HCT116 (cell line): ENCODE data around the gene F11R. TPM values are rescaled to one million over a fixed set of nuclear protein-coding genes. Genes with fewer than 3 reads are reported as not detected.

Experiments used
- ATAC-seq: fragments of 200-7000 bp; cut with Tn5 transposase; 2 replicates; pipeline ENCODE4 v1.9.1; 2020; ENCODE audit warnings: mild to moderate bottlenecking, moderate library complexity
- BruUV-seq: library from RNA; stranded (reverse); fragments of 400-500 nt; replicated peaks from 2 replicates; lab custom pipeline; 2021; lab: Mats Ljungman, UMichigan
- CTCF ChIA-PET: fragments of 300-600 bp; sonication (Branson Sonifier 250); formaldehyde crosslinking; loops from one replicate; lab custom pipeline; 2021; ENCODE audit warnings: antibody characterized with exemption; lab: Charles Lee
- POLR2A ChIA-PET: fragments of 300-600, 350-600 bp; sonication (Branson Sonifier 250); formaldehyde crosslinking; loops from one replicate; lab custom pipeline; 2021; ENCODE audit warnings: antibody characterized with exemption; lab: Charles Lee
- RAD21 ChIA-PET, 2 experiments: fragments of 300-600 bp; sonication (Branson Sonifier 250); formaldehyde crosslinking; loops; one replicate each; lab custom pipeline; 2023; ENCODE audit warnings: low total read pairs in 2 of 2; ENCODE audit not compliant: uncharacterized antibody in 2 of 2, unreplicated experiment in 2 of 2, low non-redundant PET in 1 of 2; lab: Charles Lee
- DNase-seq: peaks from one replicate; pipeline ENCODE4 v3.0.0-alpha.2; 2010; ENCODE audit warnings: low read depth, low spot score
- H2AFZ ChIP-seq: fragments of 200-600 bp; shearing (Covaris generic), sonication (generic); 2 replicates; pipeline ENCODE4 v1.6.1; 2017; ENCODE audit warnings: low read depth, mixed run types, mixed read lengths, antibody characterized with exemption, low read length; ENCODE audit not compliant: poor library complexity, severe bottlenecking
- H3K27ac ChIP-seq: 2 replicates; pipeline ENCODE4 v1.5.1; 2012; ENCODE audit warnings: low read depth, low read length
- H3K27me3 ChIP-seq: fragments of 200-600 bp; sonication (generic); 2 replicates; pipeline ENCODE4 v1.6.1; 2016; ENCODE audit warnings: mixed run types, low read length, mixed read lengths; ENCODE audit not compliant: insufficient read depth
- H3K36me3 ChIP-seq, 2 experiments: fragments of 200-500 bp in 1 of 2; fragments of 200-600 bp in 1 of 2; sonication (Bioruptor generic) in 1 of 2; sonication (generic) in 1 of 2; 2 replicates each; pipeline versions ENCODE4 v1.5.1 to v1.6.1; 2014 to 2016; ENCODE audit warnings: low read length in 2 of 2, inconsistent platforms in 1 of 2, mixed read lengths in 1 of 2, mixed run types in 1 of 2; ENCODE audit not compliant: insufficient read depth in 2 of 2, control insufficient read depth in 1 of 2
- H3K4me1 ChIP-seq, 2 experiments: fragments of 200-600 bp in 1 of 2; sonication (generic) in 1 of 2; 2 replicates each; pipeline versions ENCODE4 v1.5.1 to v1.6.1; 2012 to 2017; ENCODE audit warnings: low read length in 2 of 2, inconsistent platforms in 1 of 2, mild to moderate bottlenecking in 1 of 2, mixed read lengths in 1 of 2, mixed run types in 1 of 2, moderate library complexity in 1 of 2; ENCODE audit not compliant: insufficient read depth in 2 of 2, control insufficient read depth in 1 of 2
- H3K4me2 ChIP-seq: fragments of 200-600 bp; sonication (generic); 2 replicates; pipeline ENCODE4 v1.6.1; 2017; ENCODE audit warnings: mixed run types, low read length, mixed read lengths
- H3K4me3 ChIP-seq, 2 experiments: fragments of 200-600 bp in 1 of 2; sonication (generic) in 1 of 2; replicated peaks in 1 of 2; 2 replicates each; pipeline ENCODE4 v1.5.1; 2011 to 2016; ENCODE audit warnings: low read length in 2 of 2, control low read depth in 1 of 2, low read depth in 1 of 2, mild to moderate bottlenecking in 1 of 2, mixed read lengths in 1 of 2, mixed run types in 1 of 2
- H3K79me2 ChIP-seq: fragments of 200-600 bp; sonication (generic); 2 replicates; pipeline ENCODE4 v1.6.1; 2017; ENCODE audit warnings: mild to moderate bottlenecking, mixed run types, low read length, moderate library complexity, mixed read lengths; ENCODE audit not compliant: insufficient read depth
- H3K9ac ChIP-seq: fragments of 200-600 bp; sonication (generic); 2 replicates; pipeline ENCODE4 v1.6.1; 2016; ENCODE audit warnings: low read length, mixed read lengths
- H3K9me2 ChIP-seq: fragments of 200-600 bp; sonication (generic), shearing (Covaris generic); 2 replicates; pipeline ENCODE4 v1.6.1; 2017; ENCODE audit warnings: mixed run types, mild to moderate bottlenecking, moderate library complexity; ENCODE audit not compliant: insufficient read depth
- H3K9me3 ChIP-seq, 2 experiments: fragments of 200-500 bp in 1 of 2; fragments of 200-600 bp in 1 of 2; sonication (Bioruptor generic) in 1 of 2; sonication (generic) in 1 of 2; 2 replicates each; pipeline ENCODE4 v1.6.1; 2014 to 2017; ENCODE audit warnings: low read length in 2 of 2, mixed read lengths in 2 of 2, inconsistent platforms in 1 of 2, low read depth in 1 of 2, mild to moderate bottlenecking in 1 of 2, mixed run types in 1 of 2, moderate library complexity in 1 of 2; ENCODE audit not compliant: control insufficient read depth in 1 of 2, insufficient read depth in 1 of 2
- H4K20me1 ChIP-seq: fragments of 200-600 bp; sonication (generic), shearing (Covaris generic); 2 replicates; pipeline ENCODE4 v1.6.1; 2017; ENCODE audit warnings: mixed run types, mild to moderate bottlenecking, moderate library complexity; ENCODE audit not compliant: insufficient read depth
- CEBPB ChIP-seq: IDR thresholded peaks from 2 replicates; pipeline ENCODE4 v1.6.1; 2012; ENCODE audit warnings: low read depth
- EGR1 ChIP-seq: IDR thresholded peaks from 2 replicates; pipeline ENCODE4 v1.6.1; 2012; ENCODE audit warnings: low read depth
- EZH2 ChIP-seq: fragments of 200-600 bp; sonication (generic); IDR thresholded peaks from 2 replicates; pipeline ENCODE4 v1.6.1; 2017; ENCODE audit warnings: antibody characterized with exemption, mixed run types
- EZH2phosphoT487 ChIP-seq: fragments of 200-600 bp; IDR thresholded peaks from 2 replicates; pipeline ENCODE4 v1.6.1; 2018; ENCODE audit warnings: antibody characterized with exemption, borderline replicate concordance
- ZNF274 ChIP-seq: fragments of 200-500 bp; sonication (Bioruptor generic); IDR thresholded peaks from 2 replicates; pipeline ENCODE4 v1.6.1; 2014; ENCODE audit warnings: mild to moderate bottlenecking, low read depth, low read length, inconsistent platforms
- intact Hi-C: fragments of 100-400 bp; cut with micrococcal nuclease; formaldehyde crosslinking; loops from 2 replicates; pipeline ENCODE4 v1.10.0; 2022
- total RNA-seq: library from RNA; stranded (reverse); gene quantifications from one replicate; pipeline ENCODE4 v1.2.1, GENCODE V29; 2021; ENCODE audit not compliant: unreplicated experiment
- TF ChIP-seq, protein P1 (sequence below): IDR thresholded peaks from 2 replicates; pipeline ENCODE4 v1.6.1; 2012; ENCODE audit warnings: low read depth
- TF ChIP-seq, protein P2 (sequence below): IDR thresholded peaks from 2 replicates; pipeline ENCODE4 v1.6.1; 2011; ENCODE audit warnings: mild to moderate bottlenecking, low read length, moderate library complexity; ENCODE audit not compliant: insufficient replicate concordance; ENCODE audit errors: extremely low read depth

F11R gene
- total RNA-seq, 1 experiment from 2014 or later = 86.7 TPM

DNA sequence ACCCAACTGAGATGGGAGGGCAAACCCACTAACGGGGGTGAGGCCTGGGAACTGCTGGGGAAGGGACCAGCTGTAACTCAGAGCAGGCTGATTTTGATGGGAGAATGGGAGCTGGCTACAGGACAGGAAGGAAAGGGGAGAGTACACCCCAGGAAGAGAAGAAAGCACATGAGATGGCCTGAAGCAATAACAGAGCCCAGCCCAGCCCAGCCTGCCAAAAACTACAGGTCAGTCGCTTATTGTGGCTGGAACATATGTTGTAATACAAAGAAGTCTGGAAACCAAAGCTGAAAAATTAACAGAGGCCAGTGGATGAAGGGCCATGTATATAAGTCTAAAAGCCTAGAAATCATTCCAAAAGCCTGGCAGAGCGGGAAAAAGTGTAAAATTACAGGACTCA, 67.9 kb downstream of the F11R start:
- DNase-seq (no peak), ATAC-seq (no peak)
- no TSS peak for BruUV-seq
- Histone ChIP-seq H3K79me2 (no peaks in the 10 kb centered on the region), H3K9me2 (no peaks in the 10 kb centered on the region), H3K4me2 (no peak overlapping the region), H3K9me3 (no peaks in the 10 kb centered on the region), H4K20me1 (no peaks in the 10 kb centered on the region), H3K27ac (no peak overlapping the region), H2AFZ (no peak overlapping the region), H3K4me3 (no peak overlapping the region), H3K36me3 (no peaks in the 10 kb centered on the region), H3K9ac (no peak overlapping the region), H3K4me1 (peaks cover 0 to 8% of the 10 kb centered on the region in 2 experiments; a peak in 2 of 4 replicates), H3K27me3 (no peaks in the 10 kb centered on the region)
- no peak for TF ChIP-seq EZH2
- no peak for TF ChIP-seq EGR1
- TF ChIP-seq, protein P1, sequence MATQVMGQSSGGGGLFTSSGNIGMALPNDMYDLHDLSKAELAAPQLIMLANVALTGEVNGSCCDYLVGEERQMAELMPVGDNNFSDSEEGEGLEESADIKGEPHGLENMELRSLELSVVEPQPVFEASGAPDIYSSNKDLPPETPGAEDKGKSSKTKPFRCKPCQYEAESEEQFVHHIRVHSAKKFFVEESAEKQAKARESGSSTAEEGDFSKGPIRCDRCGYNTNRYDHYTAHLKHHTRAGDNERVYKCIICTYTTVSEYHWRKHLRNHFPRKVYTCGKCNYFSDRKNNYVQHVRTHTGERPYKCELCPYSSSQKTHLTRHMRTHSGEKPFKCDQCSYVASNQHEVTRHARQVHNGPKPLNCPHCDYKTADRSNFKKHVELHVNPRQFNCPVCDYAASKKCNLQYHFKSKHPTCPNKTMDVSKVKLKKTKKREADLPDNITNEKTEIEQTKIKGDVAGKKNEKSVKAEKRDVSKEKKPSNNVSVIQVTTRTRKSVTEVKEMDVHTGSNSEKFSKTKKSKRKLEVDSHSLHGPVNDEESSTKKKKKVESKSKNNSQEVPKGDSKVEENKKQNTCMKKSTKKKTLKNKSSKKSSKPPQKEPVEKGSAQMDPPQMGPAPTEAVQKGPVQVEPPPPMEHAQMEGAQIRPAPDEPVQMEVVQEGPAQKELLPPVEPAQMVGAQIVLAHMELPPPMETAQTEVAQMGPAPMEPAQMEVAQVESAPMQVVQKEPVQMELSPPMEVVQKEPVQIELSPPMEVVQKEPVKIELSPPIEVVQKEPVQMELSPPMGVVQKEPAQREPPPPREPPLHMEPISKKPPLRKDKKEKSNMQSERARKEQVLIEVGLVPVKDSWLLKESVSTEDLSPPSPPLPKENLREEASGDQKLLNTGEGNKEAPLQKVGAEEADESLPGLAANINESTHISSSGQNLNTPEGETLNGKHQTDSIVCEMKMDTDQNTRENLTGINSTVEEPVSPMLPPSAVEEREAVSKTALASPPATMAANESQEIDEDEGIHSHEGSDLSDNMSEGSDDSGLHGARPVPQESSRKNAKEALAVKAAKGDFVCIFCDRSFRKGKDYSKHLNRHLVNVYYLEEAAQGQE = no peak
- TF ChIP-seq, protein P2, sequence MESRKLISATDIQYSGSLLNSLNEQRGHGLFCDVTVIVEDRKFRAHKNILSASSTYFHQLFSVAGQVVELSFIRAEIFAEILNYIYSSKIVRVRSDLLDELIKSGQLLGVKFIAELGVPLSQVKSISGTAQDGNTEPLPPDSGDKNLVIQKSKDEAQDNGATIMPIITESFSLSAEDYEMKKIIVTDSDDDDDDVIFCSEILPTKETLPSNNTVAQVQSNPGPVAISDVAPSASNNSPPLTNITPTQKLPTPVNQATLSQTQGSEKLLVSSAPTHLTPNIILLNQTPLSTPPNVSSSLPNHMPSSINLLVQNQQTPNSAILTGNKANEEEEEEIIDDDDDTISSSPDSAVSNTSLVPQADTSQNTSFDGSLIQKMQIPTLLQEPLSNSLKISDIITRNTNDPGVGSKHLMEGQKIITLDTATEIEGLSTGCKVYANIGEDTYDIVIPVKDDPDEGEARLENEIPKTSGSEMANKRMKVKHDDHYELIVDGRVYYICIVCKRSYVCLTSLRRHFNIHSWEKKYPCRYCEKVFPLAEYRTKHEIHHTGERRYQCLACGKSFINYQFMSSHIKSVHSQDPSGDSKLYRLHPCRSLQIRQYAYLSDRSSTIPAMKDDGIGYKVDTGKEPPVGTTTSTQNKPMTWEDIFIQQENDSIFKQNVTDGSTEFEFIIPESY = no peak
- no peak for TF ChIP-seq CEBPB
- TF ChIP-seq EZH2phosphoT487 = no peak
- no peak for TF ChIP-seq ZNF274
- intact Hi-C loops = loop anchor here (5.0 kb wide), 2 partner anchors 176 to 526 kb away; no protein-coding TSS in a partner anchor
- RAD21 ChIA-PET = interaction anchor here in 1 of 2 experiments (1.6 kb wide), 1 partner anchor 525 kb away, joined by 3 read pairs; no protein-coding TSS in a partner anchor
- POLR2A ChIA-PET = no interaction called here
- CTCF ChIA-PET = interaction anchor here (1.3 to 4.7 kb wide), 8 partner anchors 116 to 278 kb away, joined by 3 to 46 read pairs (median 12); no protein-coding TSS in a partner anchor
